CD4-positive, alpha-beta T cell (primary cell): ENCODE measurements around the gene C15orf61. TPM values are rescaled to one million over a fixed set of nuclear protein-coding genes. Genes with fewer than 3 reads are reported as not detected.

ENCODE experiments used
- ATAC-seq: fragments of 200-7000 bp; cut with Tn5 transposase; one replicate; pipeline ENCODE4 v1.10.0; 2022; ENCODE audit warnings: mild to moderate bottlenecking; ENCODE audit not compliant: poor library complexity
- CTCF ChIA-PET: fragments of 350-600 bp; sonication (Branson Sonifier 250); formaldehyde crosslinking; loops from one replicate; lab custom pipeline; 2021; ENCODE audit warnings: antibody characterized with exemption, inconsistent platforms; lab: Charles Lee
- POLR2A ChIA-PET: fragments of 350-600 bp; sonication (Branson Sonifier 250); formaldehyde crosslinking; loops from one replicate; lab custom pipeline; 2021; ENCODE audit warnings: antibody characterized with exemption, inconsistent platforms; lab: Charles Lee
- DNase-seq, 14 experiments: peaks; one replicate each; pipeline ENCODE4 v3.0.0-alpha.2; 2013 to 2020; ENCODE audit warnings: mixed read lengths in 2 of 14
- H3K27ac ChIP-seq, 2 donors: one replicate each; pipeline versions ENCODE4 v1.5.1 to v1.7.0; 2013; ENCODE audit warnings: low read length in 2 of 2, low read depth in 1 of 2, mild to moderate bottlenecking in 1 of 2
- H3K27me3 ChIP-seq, 2 experiments: 1 replicate in 1 of 2; 2 replicates in 1 of 2; pipeline versions ENCODE4 v1.6.1 to v1.7.0; 2013; ENCODE audit warnings: low read length in 2 of 2, control low read depth in 1 of 2, mild to moderate bottlenecking in 1 of 2, moderate library complexity in 1 of 2; ENCODE audit not compliant: insufficient read depth in 2 of 2, control insufficient read depth in 1 of 2
- H3K36me3 ChIP-seq: one replicate; pipeline ENCODE4 v1.6.1; 2013; ENCODE audit warnings: low read length, control low read depth; ENCODE audit not compliant: insufficient read depth
- H3K4me1 ChIP-seq: one replicate; pipeline ENCODE4 v1.6.1; 2013; ENCODE audit warnings: low read length, control low read depth; ENCODE audit not compliant: insufficient read depth
- H3K4me3 ChIP-seq: one replicate; pipeline ENCODE4 v1.5.1; 2013; ENCODE audit warnings: mild to moderate bottlenecking, low read length, moderate library complexity
- H3K9me3 ChIP-seq, 2 experiments: 1 replicate in 1 of 2; 2 replicates in 1 of 2; pipeline versions ENCODE4 v1.6.1 to v1.7.0; 2013; ENCODE audit warnings: low read length in 2 of 2, mild to moderate bottlenecking in 2 of 2, control low read depth in 1 of 2, moderate library complexity in 1 of 2; ENCODE audit not compliant: control insufficient read depth in 1 of 2, insufficient read depth in 1 of 2
- H3K27ac Mint-ChIP-seq: one replicate; pipeline ENCODE4 v1.8.0; 2020; ENCODE audit warnings: mixed read lengths
- H3K27me3 Mint-ChIP-seq: one replicate; pipeline ENCODE4 v1.8.0; 2021; ENCODE audit warnings: mixed read lengths
- H3K36me3 Mint-ChIP-seq: one replicate; pipeline ENCODE4 v1.8.0; 2021; ENCODE audit warnings: low read depth, mixed read lengths
- H3K4me1 Mint-ChIP-seq: one replicate; pipeline ENCODE4 v1.8.0; 2021; ENCODE audit warnings: low read depth, mixed read lengths
- H3K4me3 Mint-ChIP-seq: one replicate; pipeline ENCODE4 v1.8.0; 2020; ENCODE audit warnings: mild to moderate bottlenecking, mixed read lengths
- H3K9me3 Mint-ChIP-seq: one replicate; pipeline ENCODE4 v1.8.0; 2020; ENCODE audit warnings: mixed read lengths
- CTCF ChIP-seq: fragments of 200-600 bp; IDR thresholded peaks from one replicate; pipeline ENCODE4 v1.8.0; 2022; ENCODE audit warnings: antibody characterized with exemption, mild to moderate bottlenecking
- intact Hi-C, 2 experiments: fragments of 100-400 bp; cut with DNase I in 1 of 2; cut with micrococcal nuclease in 1 of 2; formaldehyde crosslinking; loops; one replicate each; pipeline versions ENCODE4 v1.15.1 to v1.9.0; 2023 to 2025; cut with DNase I, micrococcal nuclease
- total RNA-seq, 174 experiments: library from RNA in 2 of 174; stranded (reverse) in 2 of 174; gene quantifications; one replicate each; pipeline ENCODE4 v1.2.3 and lab custom pipeline; 2021 to 2026

Gene C15orf61
- total RNA-seq, 2 experiments from 2014 or later = 11.3 to 12.0 TPM

GRCh38 chr15:67504056-67504455 lies 16.9 kb upstream of the C15orf61 start:
- no peaks in the 10 kb centered on the region for H3K9me3 ChIP-seq
- TF ChIP-seq CTCF = no peak
- intact Hi-C loops = loop anchor here (5.0 kb wide), 2 partner anchors 83 to 333 kb away; no protein-coding TSS in a partner anchor
- ATAC-seq = no peak
- no peaks in the 10 kb centered on the region for H3K4me1 ChIP-seq
- ChIA-PET POLR2A (no interaction called here), CTCF (interaction anchor here (0.6 kb wide), 1 partner anchor 811 kb away, joined by 4 read pairs; no protein-coding TSS in a partner anchor)
- no peak overlapping the region for H3K4me3 ChIP-seq
- H3K4me1 Mint-ChIP-seq = no peaks in the 10 kb centered on the region
- H3K27me3 ChIP-seq = no peaks in the 10 kb centered on the region
- no peak overlapping the region for H3K27ac Mint-ChIP-seq
- H3K36me3 ChIP-seq = no peaks in the 10 kb centered on the region
- no peaks in the 10 kb centered on the region for H3K27me3 Mint-ChIP-seq
- no peak overlapping the region for H3K27ac ChIP-seq
- no peak overlapping the region for H3K4me3 Mint-ChIP-seq
- DNase-seq = no peak
- no peaks in the 10 kb centered on the region for H3K36me3 Mint-ChIP-seq
- H3K9me3 Mint-ChIP-seq = no peaks in the 10 kb centered on the region

- no peaks in the 10 kb centered on the region for H3K9me3 Mint-ChIP-seq
- intact Hi-C loops = loop anchor here (5.0 kb wide), 2 partner anchors 83 to 333 kb away; no protein-coding TSS in a partner anchor
- no peaks in the 10 kb centered on the region for H3K4me1 Mint-ChIP-seq
- no peaks in the 10 kb centered on the region for H3K36me3 Mint-ChIP-seq
- H3K36me3 ChIP-seq = no peaks in the 10 kb centered on the region
- H3K9me3 ChIP-seq = no peaks in the 10 kb centered on the region
- H3K4me3 ChIP-seq = no peak overlapping the region
- H3K27ac ChIP-seq = no peak overlapping the region
- TF ChIP-seq CTCF = no peak
- H3K27me3 ChIP-seq = no peaks in the 10 kb centered on the region
- POLR2A ChIA-PET = no interaction called here
- no peak overlapping the region for H3K4me3 Mint-ChIP-seq
- DNase-seq (no peak), ATAC-seq (no peak)
- H3K27me3 Mint-ChIP-seq = no peaks in the 10 kb centered on the region
- H3K4me1 ChIP-seq = no peaks in the 10 kb centered on the region
- CTCF ChIA-PET = no interaction called here
- no peak overlapping the region for H3K27ac Mint-ChIP-seq
These were observed 16.1 kb upstream of the C15orf61 start for GRCh38 chr15:67504796-67505195.

GRCh38 chr15:67505675-67506572 lies 15.0 kb upstream of the C15orf61 start:
- no peaks in the 10 kb centered on the region for H3K27me3 ChIP-seq
- Mint-ChIP-seq H3K9me3 (no peaks in the 10 kb centered on the region), H3K36me3 (no peaks in the 10 kb centered on the region), H3K27me3 (no peaks in the 10 kb centered on the region), H3K27ac (no peak overlapping the region), H3K4me3 (no peak overlapping the region), H3K4me1 (no peaks in the 10 kb centered on the region)
- H3K4me1 ChIP-seq = no peaks in the 10 kb centered on the region
- intact Hi-C loops = no loop called here
- CTCF ChIA-PET = no interaction called here
- no peak for DNase-seq
- no peaks in the 10 kb centered on the region for H3K36me3 ChIP-seq
- no peak overlapping the region for H3K4me3 ChIP-seq
- H3K9me3 ChIP-seq = no peaks in the 10 kb centered on the region
- no peak overlapping the region for H3K27ac ChIP-seq
- no peak for TF ChIP-seq CTCF
- no peak for ATAC-seq
- POLR2A ChIA-PET = no interaction called here
